ENCODE measurements around the gene ILKAP.

Gene ILKAP

DNA sequence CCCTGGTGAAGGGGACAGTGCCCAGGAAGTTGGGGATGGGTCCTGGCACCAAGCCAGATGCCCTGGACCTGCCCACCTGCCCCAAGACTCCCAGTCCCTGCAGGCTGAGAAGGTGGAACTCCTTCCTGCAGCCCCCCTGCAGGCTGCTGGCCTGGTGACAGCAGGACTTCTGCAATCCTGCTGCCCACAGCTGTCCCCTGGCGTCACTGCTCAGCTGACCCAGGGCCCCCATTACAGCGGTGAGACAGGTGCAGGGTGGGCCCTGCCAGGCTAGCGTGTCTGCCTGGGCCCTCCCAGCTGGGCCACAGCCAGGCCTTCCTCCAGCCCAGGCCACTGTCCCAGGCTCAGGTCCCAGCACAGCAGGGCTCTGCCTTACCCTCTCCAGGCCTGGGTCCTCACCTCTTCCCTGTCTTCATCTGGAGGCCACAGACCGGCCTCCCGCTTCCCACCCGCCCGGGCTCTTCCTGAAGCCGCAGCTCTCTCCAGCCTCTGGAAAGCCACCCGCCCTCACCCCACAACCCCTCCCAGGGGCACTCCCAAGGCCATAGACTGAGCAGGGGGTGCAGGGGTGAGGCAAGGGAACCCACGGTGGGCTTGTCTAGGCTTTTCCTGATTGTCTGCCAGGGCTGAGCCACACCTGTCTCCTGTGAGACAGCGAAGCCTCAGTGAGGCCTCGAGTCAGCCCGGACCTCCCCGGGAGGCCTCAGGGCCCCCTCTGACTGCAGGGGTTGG is 53.5 kb downstream of the ILKAP start:
- DNase-seq = no peak

DNA sequence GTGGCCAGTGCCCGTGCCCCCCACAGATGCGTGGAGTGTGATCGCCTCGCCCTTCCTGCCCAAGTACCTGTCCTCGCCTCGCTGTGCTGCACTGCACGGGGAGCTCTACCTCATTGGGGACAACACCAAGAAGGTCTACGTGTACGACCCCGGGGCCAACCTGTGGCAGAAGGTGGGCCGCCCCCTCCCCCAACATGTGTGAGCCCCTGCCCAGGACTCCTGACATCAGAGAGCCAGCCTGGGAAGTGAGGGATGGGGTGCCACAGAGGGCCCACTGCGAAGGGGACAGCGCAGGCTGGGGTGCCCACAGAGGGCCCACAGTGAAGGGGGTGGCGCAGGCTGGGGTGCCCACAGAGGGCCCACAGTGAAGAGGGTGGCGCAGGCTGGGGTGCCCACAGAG is 54.5 kb downstream of the ILKAP start:
- DNase-seq = no peak

DNA sequence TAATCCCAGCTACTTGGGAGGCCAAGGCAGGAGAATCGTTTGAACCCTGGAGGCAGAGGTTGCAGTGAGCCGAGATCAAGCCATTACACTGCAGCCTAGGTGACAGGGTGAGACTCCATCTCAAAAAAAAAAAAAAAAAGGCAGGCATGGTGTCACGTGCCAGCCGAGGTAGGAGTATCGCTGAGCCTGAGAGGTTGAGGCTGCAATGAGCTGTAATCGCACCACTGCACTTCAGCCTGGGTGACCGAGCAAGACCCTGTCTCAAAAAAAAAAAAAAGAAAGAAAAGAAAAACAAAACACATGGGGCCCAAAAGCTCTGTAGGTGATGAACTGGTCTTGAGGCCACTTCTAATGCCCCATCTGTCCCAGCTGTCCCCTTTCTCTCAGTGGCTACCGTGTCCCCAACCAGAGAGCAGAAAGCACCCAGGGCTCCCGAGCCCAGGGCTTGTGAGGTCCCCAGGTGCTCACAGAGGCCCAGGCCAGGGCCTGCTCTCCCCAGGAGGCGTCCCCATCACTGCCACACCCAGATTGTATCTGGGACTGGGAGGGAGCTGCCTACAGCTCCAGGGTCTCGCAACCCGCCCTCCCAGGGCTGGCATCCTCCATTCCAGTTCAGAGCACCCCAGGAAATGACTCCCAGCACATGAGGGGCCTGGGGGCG is 56.5 kb downstream of the ILKAP start:
- DNase-seq = no peak

DNA sequence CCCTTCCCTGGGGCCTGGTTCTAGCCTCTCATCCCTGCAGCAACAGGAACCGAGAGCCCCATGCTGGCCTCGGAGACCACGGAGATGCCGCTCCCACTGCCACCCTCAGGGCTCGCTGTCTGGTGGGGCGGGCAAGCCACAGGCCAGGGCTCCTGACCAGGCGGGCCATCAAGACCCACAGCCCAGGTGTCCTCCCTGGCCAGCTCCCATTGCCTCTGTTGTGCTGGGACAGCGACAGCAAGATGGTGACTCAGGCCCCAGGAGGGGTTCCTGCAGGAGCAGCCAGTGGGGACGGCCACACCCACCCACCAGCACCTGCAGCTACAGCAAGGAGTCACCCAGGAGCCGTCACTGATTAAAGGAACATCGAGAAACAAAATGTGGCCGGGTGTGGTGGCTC is 57.6 kb downstream of the ILKAP start:
- no peak for DNase-seq

DNA sequence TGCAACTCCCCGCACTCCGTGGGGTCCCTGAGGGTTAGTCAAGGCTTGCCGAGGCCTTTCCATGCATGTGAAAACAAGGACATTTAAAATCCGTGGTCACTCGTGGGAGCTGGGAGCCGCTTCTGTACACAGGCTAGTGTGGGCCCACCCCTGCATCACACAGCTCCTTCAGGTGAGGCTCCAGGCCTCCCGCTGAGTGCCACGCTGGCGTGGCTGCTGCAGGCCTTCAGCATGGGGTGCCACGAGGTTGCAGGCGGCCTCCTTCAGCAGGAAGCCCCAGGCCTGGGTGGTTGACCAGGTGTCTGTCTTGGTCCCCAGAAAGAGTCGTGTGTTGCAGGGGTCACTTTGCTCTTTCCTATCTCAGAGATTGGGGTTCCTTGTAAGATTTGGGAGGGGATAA is 58.4 kb downstream of the ILKAP start:
- no peak for DNase-seq

DNA sequence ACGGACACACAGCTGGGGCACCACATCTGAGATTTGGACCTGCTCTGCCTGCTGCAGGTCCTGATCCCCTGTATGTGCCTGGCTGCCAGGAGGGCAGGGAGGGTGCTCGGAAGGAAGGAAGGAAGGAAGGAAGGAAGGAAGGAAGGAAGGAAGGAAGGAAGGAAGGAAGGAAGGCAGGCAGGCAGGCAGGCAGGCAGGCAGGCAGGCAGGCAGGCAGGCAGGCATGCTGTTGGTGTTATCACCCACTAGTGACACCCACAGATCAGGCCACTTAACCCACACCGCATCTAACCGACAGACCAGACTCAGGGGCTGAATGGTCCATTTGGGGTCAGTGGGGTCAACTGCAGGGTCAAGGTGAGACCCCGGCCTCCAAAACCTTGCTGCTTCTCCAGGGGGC is 59.2 kb downstream of the ILKAP start:
- no peak for DNase-seq

DNA sequence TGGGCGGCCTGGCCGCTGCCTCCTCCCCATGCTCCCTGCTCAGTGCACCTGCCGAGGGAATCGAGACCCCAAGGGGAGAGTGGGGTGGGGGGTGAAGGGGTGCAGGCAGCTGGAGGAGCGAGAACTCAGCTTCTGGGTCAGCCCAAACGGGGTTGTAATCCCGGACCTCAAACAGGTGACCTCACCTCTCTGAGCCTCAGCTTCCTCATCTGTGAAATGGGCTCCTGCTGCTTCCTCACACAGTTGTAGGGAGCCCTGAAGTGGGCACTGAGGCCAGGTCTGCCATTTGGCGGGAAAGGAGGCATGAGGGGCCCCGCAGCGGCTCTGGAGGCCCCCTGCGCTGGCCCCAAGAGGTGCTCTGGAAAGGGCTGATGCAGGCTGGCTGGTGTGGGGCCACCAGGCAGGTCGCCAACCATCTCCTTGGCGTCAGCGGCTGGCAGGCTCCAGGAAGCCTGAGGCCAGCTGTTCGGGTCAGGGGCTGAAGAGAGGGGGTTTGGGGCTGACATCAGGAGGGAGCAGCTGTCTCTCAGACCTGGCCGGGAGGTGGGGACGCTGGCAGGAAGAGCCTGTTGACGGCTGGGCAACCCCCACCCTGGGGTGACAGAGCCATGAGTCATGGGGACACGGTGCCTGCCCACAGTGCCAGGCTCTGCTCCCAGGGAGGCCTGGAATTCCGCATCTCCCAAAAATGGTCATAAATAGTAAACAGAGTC is 60.1 kb downstream of the ILKAP start:
- peak in 1 of 2 donors; percentile 15 for DNase-seq

DNA sequence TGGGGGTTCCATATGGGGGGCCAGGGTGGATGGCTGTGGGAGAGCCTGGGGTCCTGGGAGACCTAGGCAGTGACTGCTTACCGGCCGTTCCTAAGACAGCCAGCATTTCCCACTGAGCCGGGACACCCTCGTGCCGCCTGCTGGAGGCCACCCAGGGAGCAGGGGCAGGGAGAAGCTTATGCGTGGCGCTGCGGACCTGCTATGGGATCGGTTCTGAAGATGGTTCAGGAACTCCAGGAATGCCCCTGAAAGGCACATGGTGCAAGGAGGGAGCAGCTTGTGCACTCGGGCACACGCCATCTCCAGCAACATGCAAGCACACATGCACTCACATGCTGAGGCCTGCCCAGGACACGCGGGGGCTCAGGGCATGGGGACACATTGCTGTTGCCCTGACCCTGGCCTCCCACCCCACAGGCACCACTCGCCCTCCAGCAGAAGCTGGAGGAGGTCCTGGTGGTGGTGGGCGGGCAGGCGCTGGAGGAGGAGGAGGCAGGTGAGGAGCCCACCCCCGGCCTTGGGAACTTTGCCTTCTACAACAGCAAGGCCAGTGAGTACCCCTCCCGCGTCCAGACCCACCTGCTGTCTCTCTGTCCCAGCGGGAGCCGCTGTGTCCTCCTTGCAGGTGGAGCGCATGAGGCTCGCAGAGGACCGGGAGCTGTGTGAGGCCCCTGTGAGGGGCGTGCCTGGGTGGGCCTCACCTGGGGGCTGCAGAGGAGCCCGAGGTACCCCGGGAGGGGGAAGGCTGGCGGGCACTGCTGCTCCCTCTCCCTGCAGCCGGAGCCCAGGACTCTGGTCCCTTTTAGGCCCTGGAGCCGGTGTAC is 60.9 kb downstream of the ILKAP start:
- DNase-seq = no peak

DNA sequence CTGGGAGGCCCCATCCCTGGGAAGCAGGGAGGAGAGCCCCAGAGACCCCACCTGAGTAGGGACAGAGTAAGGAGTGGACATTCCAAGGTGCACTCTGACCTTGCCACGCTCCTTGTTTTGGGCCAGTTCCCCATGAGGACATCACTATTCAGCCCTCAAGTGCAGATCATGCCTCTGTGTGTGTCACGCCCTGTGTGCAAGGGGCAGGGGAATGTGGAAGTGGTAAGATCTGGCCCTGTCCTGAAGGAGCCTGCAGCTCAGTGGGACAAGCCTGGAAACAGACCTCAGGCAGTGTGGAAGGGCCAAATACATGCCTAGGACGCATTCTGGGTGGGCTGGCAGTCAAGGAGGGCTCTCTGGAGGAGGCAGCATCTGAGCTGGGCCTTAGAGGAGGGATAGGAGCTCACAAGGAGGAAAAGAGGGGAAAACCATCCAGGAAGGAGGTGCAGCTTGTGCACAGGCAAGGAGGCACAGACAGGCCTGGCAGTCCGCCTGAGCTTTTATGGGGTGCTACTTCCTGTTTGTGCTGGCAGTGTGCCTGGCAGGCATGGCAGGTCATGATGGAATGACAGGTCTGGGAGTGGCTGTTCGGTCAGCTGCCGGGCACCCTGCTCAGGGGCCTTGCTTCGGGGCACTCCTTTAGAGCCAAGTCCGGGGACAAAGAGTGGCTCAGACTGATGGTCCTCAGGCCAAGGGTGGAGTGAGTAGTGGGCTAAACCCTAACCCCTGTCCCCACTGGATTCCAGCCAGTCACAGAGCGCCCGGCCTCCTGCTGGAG is 61.8 kb downstream of the ILKAP start:
- DNase-seq = peak in 1 of 2 donors; percentile 35

DNA sequence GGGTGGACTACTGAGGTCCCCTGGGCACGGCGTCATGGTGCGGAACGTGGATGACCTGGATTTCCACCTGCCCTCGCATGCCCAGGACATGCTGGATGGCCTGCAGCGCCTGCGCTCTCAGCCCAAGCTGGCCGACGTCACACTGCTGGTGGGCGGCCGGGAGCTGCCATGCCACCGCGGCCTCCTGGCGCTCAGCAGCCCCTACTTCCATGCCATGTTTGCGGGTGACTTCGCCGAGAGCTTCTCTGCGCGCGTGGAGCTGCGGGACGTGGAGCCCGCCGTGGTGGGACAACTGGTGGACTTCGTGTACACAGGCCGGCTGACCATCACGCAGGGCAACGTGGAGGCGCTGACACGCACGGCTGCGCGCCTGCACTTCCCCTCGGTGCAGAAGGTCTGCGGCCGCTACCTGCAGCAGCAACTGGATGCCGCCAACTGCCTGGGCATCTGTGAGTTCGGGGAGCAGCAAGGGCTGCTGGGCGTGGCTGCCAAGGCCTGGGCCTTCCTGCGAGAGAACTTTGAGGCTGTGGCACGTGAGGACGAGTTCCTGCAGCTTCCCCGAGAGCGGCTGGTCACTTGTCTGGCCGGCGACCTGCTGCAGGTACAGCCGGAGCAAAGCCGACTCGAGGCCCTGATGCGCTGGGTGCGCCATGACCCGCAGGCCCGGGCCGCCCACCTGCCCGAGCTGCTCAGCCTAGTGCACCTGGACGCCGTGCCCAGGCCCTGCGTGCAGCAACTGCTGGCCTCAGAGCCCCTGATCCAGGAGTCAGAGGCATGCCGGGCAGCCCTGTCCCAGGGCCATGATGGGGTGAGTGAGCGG is 62.6 kb downstream of the ILKAP start:
- DNase-seq = no peak

DNA sequence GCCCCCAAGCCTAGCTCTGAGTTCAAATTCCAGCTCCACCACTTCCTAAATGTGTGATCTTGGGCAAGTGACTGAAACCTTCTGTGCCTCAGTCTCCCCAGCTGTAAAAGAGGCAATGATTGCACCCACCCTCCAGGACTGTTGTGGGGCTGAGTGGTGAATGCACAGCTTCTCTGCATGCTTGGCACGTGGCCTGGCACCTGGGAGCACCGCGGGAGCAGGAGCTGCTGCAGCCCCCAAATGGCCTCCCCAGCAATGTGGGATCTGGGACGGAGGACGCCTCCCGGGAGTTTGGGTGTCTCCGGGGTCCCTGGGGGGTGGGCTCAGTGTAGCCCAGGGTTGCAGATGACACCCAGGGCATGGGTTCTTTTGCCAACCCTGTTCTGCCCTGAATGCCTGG is 63.5 kb downstream of the ILKAP start:
- no peak for DNase-seq

DNA sequence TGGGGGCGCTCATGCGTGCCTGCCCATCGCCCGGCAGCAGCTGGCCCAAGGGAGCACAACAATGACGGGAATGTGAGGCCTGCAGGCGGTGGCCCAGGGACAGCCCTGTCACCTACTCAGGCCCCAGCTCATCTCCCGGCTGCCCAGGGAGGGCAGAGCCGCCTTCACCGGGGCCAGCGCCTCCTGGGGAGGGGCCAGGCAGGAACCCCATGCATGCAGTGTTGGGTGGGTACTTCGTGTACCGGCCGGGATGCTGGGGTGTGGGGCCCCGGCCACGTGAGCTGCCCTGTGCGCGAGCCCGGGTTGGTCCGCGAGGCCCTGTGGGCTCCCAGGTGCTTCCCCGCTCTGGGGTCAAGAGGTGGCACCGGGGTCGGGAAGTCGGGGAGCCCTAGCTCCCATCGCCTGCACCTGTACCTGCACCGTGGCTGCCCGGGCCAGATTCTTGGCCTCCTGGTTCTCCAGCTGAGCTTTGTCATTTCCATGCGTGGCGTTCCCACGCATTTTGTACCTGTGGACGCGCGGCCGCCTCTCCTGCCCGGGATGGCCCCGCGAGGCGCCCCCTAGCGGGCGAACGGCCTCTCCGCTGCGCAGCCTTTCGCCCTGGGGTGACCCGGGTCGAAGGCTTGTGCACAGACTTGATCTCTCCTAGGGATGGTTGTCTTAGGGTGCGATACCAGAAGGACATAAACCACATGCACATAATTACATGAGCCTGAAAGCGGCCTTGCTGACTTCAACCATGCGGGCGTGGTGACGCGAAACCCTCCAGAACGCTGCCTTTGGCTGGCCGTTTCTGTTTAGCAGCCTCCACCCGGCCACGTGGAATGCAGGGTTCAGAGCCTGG is 64.1 kb downstream of the ILKAP start:
- peak; percentile 11 to 22 for DNase-seq

DNA sequence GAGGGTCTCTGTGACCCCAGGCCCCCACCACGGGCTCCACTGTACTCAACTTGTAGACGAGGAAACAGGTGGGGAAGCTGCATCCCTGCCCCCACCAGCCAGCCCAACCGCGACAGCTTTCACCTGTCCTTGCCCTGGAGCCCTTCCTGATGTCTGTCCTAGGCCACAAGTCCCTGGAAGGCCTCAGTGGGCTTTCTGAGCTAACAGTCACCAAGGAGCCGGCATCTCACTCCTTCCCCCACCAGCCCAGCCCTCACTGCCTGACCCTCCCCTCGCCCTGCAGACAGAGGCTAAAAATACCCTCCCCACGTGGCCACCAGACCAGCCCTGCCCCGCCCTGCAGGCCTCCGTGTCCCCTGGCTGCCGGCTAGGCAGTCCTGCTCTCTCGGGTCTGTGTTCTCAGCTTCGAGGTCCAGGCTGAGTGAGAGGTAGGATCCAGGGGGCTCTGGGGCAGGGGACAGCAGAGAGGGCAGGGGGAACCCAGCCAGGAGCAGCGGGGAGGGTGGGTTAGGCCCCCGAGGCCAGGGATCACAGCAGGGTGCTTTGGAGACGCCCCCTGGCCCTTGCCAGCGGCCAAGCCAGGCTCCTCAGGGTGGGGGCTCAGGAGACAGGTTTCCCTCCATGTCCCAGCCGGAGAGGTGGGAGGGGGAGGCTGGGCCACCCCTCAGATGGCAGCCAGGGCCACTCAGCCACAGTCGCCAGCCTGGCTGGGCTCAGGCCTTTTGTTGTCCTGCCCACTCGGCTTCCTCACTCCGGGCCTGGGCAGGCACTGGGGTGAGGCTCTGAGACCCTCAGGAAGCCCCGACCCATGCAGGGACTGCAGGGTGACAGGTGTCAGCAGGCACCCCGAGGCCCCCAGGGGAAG is 64.9 kb downstream of the ILKAP start, which contains the start of gene KLHL30:
Gene KLHL30 (plus strand): TSS at position 338 of the 865 bp plus-strand sequence. CDS start 2,087 bp downstream, outside the sequence.
- DNase-seq = no peak

DNA sequence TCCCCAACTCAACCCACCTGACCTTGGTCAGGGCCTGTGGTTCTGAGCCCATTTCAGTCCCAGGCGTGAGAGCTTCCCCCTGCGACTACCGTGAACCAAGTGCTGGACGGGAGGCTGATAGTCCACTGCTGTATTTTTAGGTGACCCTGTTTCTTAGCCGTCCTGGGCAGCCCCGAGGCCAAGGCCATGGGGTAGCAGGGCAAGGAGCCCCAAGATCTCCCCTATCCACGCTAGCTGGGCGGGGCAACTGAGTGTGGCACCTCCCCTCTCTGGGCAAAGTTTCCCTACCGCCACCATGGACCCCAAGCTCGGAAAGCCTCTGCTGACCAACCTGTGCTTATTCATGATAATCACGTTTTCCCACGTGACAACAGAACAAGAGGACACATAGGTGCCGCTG is 65.6 kb downstream of the ILKAP start:
- DNase-seq = no peak

DNA sequence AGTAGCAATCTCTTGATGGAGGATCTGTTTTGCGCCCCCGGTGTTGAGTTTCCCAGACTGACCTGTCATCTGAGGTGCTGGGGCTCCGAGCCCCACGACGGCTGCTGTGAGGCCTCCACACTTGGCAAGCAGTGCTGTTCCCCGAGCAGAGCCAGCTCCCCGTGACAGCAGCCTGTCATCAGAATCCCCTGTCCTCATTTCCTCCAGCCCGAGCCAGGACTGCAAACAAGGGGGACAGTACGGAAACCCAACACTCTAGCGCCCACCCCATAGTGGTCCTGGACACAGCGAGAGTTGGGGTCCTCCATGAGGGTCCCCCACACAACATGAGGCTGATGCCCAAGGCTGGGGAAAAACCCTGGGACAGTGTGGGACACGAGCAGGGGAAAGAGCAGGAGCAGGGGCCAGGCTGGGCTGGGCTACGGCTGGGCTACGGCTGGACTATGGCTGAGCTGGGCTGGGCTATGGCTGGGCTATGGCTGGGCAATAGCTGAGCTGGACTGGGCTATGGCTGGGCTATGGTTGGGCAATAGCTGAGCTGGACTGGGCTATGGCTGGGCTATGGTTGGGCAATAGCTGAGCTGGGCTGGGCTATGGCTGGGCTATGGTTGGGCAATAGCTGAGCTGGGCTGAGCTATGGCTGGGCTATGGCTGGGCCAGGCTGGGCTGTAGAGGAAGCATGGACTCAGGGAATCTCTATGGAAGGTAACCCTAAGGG is 66.5 kb downstream of the ILKAP start:
- peak in 1 of 2 donors; percentile 71 for DNase-seq

DNA sequence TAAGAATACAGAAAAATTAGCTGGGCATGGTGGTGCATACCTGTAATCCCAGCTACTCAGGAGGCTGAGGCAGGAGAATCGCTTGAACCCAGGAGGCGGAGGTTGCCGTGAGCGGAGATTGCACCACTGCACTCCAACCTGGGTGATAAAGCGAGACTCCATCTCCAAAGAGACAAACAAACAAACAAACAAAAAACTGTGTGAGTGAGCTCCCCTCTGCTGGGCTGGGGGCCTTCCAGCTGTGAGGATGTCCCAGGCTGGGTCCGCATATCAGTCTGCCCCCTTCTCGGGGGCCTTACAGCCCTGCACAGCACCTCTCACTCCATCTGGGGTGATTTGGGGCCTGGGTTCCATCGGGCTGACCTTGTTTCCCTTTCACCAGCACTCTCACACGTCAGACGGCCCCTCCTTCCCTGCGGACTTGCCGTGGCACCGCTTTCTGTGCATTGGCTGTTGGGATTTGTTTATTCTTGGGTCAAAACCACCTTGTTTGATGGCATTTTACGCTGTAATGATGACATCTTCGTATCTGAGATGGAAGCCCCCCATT is 67.8 kb downstream of the ILKAP start:
- no peak for DNase-seq

DNA sequence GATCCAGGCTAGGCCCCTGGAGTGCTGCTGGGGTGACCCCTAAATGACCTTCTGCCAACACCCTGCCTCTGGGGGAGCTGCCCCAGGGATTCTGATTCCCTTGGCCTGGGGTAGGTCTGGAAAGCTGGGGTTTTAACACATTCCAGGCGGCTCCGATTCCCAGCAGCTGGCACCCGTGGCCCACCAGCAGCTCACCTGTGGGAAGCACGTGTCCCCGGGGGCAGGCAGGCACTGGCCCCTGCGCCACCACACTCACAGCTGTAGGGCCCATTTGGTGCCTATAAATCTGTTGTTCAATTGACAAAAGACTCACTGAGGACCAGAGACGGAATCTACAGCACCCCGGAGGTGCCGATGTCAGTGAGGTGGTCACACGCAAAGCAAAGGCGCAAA is 69.1 kb downstream of the ILKAP start:
- DNase-seq = no peak
